HG03575 (cell line): ENCODE results near the gene DNAJC21.

Experiments used
- ATAC-seq: cut with Tn5 transposase; IDR thresholded peaks from one replicate; pipeline ENCODE4 v1.9.1; 2021; ENCODE audit not compliant: unreplicated experiment, insufficient number of reproducible peaks, low FRiP score; ENCODE audit errors: extremely low read depth

DNAJC21 gene

GRCh38 chr5:34929134-34929719 lies at the start of gene DNAJC21:
Gene DNAJC21, plus strand, starts transcription at chr5:34929559. Its CDS starts 261 bp downstream, at chr5:34929820.
- ATAC-seq, result peak; percentile 83

GRCh38 chr5:34881246-34881645 lies 48.1 kb upstream of the DNAJC21 start:
- ATAC-seq, result no peak

GRCh38 chr5:34886392-34887119 lies 42.8 kb upstream of the DNAJC21 start:
- ATAC-seq, result no peak

- ATAC-seq, result no peak
Observed at GRCh38 chr5:34889394-34889793, 40.0 kb upstream of the DNAJC21 start.

GRCh38 chr5:34891981-34892380 lies 37.4 kb upstream of the DNAJC21 start:
- no peak for ATAC-seq

GRCh38 chr5:34892414-34892813 lies 36.9 kb upstream of the DNAJC21 start:
- ATAC-seq, result no peak

- ATAC-seq, result no peak
Observed at GRCh38 chr5:34894716-34895115, 34.6 kb upstream of the DNAJC21 start.

- no peak for ATAC-seq
Observed at GRCh38 chr5:34895641-34896419, 33.5 kb upstream of the DNAJC21 start.

GRCh38 chr5:34897646-34898045 lies 31.7 kb upstream of the DNAJC21 start:
- no peak for ATAC-seq

- no peak for ATAC-seq
Observed at GRCh38 chr5:34898258-34898895, 31.0 kb upstream of the DNAJC21 start.

GRCh38 chr5:34899066-34899465 lies 30.3 kb upstream of the DNAJC21 start:
- ATAC-seq, result no peak

- ATAC-seq, result no peak
Observed at GRCh38 chr5:34900652-34901051, 28.7 kb upstream of the DNAJC21 start.

- no peak for ATAC-seq
Observed at GRCh38 chr5:34903260-34903659, 26.1 kb upstream of the DNAJC21 start.

- ATAC-seq, result no peak
Observed at GRCh38 chr5:34905564-34905963, 23.8 kb upstream of the DNAJC21 start.

GRCh38 chr5:34913072-34913471 lies 16.3 kb upstream of the DNAJC21 start:
- no peak for ATAC-seq

- no peak for ATAC-seq
Observed at GRCh38 chr5:34914671-34915138, 14.7 kb upstream of the DNAJC21 start.

- peak; percentile 93 for ATAC-seq
Observed at GRCh38 chr5:34915139-34915855, 14.1 kb upstream of the DNAJC21 start, which contains the start of the genes BRIX1 and RAD1. Gene BRIX1, plus strand, starts transcription at chr5:34915711. Its CDS starts 28 bp downstream, at chr5:34915739. Gene RAD1, minus strand, starts transcription at chr5:34915504. Its CDS starts 612 bp downstream, at chr5:34914892.

- no peak for ATAC-seq
Observed at GRCh38 chr5:34915856-34916192, 13.5 kb upstream of the DNAJC21 start.

- ATAC-seq, result no peak
Observed at GRCh38 chr5:34916518-34916917, 12.8 kb upstream of the DNAJC21 start.
